Lung (tissue), 12 donors: ENCODE measurements around the gene PACSIN1. TPM values are rescaled to one million over a fixed set of nuclear protein-coding genes. Genes with fewer than 3 reads are reported as not detected.

Experiments
- ATAC-seq: fragments of 200-7000 bp; cut with Tn5 transposase; one replicate; pipeline ENCODE4 v1.9.1; 2020; ENCODE audit warnings: moderate number of reproducible peaks; ENCODE audit not compliant: insufficient read depth, low FRiP score
- DNase-seq, 3 donors: peaks; one replicate each; pipeline ENCODE4 v3.0.0-alpha.2; 2013 to 2017
- H3K27ac ChIP-seq, 2 donors: one replicate each; pipeline ENCODE4 v1.5.1; 2013; ENCODE audit warnings: mild to moderate bottlenecking in 2 of 2, moderate library complexity in 2 of 2, control low read depth in 1 of 2, inconsistent platforms in 1 of 2, low read depth in 1 of 2, low read length in 1 of 2
- H3K27me3 ChIP-seq, 3 donors: one replicate each; pipeline ENCODE4 v1.5.1; 2013; ENCODE audit warnings: low read length in 2 of 3; ENCODE audit not compliant: control insufficient read depth in 3 of 3, insufficient read depth in 3 of 3
- H3K36me3 ChIP-seq, 4 donors: one replicate each; pipeline ENCODE4 v1.5.1; 2013; ENCODE audit warnings: low read length in 4 of 4, mild to moderate bottlenecking in 1 of 4, moderate library complexity in 1 of 4; ENCODE audit not compliant: control insufficient read depth in 4 of 4, insufficient read depth in 4 of 4
- H3K4me1 ChIP-seq, 5 donors: one replicate each; pipeline ENCODE4 v1.5.1; 2013; ENCODE audit warnings: low read length in 5 of 5, mild to moderate bottlenecking in 2 of 5, moderate library complexity in 1 of 5; ENCODE audit not compliant: control insufficient read depth in 5 of 5, insufficient read depth in 5 of 5
- H3K4me3 ChIP-seq: one replicate; pipeline ENCODE4 v1.5.1; 2013; ENCODE audit warnings: mild to moderate bottlenecking, control low read depth, moderate library complexity
- H3K9ac ChIP-seq, 2 donors: one replicate each; pipeline ENCODE4 v1.5.1; 2013; ENCODE audit warnings: low read length in 2 of 2, control low read depth in 1 of 2; ENCODE audit not compliant: insufficient read depth in 1 of 2
- H3K9me3 ChIP-seq, 4 donors: one replicate each; pipeline ENCODE4 v1.5.1; 2013; ENCODE audit warnings: low read length in 3 of 4, mild to moderate bottlenecking in 1 of 4, moderate library complexity in 1 of 4; ENCODE audit not compliant: control insufficient read depth in 4 of 4, insufficient read depth in 3 of 4
- WGBS, 2 donors: extraction: QIAGEN DNeasy Blood & Tissue Kit; methylation state at CpG; one replicate each; pipeline ENCODE4 v1.1.7; 2013; 5-methylcytosine and 5-hydroxymethylcytosine counted together
- polyA plus RNA-seq, 2 donors: library from polyadenylated mRNA; stranded (reverse); fragments of 200-250 nt; gene quantifications; one replicate each; pipeline ENCODE4 v1.2.1, GENCODE V29; 2013
- total RNA-seq, 2 donors: library from RNA; depleted of rRNA in 1 of 2; stranded (reverse); fragments of >200 nt in 1 of 2; gene quantifications; one replicate each; pipeline ENCODE4 v1.2.1, GENCODE V29; 2014 to 2021
- TF ChIP-seq, protein P1 (sequence below): IDR thresholded peaks from 2 replicates; pipeline ENCODE4 v1.5.1; 2012; ENCODE audit warnings: mild to moderate bottlenecking; ENCODE audit errors: control extremely low read depth, extremely low read depth
- donor health status: control.
- donor health status: control.
- donor health status: Bipolar disorder and iron deficiency.
- donor health status: healthy.
- donor health status: DM: yes; HTN: yes; CAD: no.

PACSIN1 gene
- total and polyA plus RNA-seq, 4 donors: 0.02 to 0.17 (median 0.12) TPM

DNA sequence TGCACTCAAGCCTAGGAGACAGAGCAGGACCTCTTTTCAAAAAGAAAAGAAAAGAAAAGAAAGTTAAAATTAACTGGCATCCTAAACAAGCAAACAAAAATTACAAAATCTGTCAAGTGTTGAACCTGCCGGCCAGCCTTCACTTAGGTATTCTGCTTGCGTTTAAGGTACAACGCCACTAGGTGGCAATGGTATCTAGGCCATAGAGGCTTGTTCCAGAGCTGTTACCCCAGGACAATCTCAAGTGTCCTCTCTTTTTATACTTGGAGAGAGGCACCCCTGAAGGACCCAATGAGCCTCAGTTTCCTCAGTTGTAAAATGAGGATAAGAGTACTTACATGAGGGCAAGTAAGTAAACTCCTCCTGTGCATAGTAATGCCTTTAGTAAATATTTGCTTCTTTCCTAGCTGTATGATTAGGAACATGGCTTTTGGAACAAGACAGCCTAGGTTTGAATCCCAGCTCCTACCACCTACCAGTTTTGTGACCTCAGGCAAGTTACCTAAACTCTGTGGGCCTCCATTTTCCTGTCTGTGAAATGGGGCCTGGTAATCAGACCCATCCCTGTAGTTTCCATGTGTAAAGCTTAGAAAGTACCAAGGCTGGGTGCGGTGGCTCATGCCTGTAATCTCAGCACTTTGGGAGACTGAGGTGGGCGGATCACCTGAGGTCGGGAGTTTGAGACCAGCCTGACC is 5.8 kb upstream of the PACSIN1 start:
- H3K27ac ChIP-seq: no peak overlapping the region
- no peaks in the 10 kb centered on the region for H3K36me3 ChIP-seq
- peak; percentile 34 to 59 (median 36) for DNase-seq
- H3K4me3 ChIP-seq: no peak overlapping the region
- WGBS, 2 donors: 53 to 58% methylated on average over 5 to 6 of the region's 6 CpGs
- peaks cover 0 to 1% (median 0%) of the 10 kb centered on the region in 3 donors for H3K27me3 ChIP-seq
- peaks cover 0 to 1% (median 0%) of the 10 kb centered on the region in 4 donors for H3K9me3 ChIP-seq
- TF ChIP-seq, protein P1, sequence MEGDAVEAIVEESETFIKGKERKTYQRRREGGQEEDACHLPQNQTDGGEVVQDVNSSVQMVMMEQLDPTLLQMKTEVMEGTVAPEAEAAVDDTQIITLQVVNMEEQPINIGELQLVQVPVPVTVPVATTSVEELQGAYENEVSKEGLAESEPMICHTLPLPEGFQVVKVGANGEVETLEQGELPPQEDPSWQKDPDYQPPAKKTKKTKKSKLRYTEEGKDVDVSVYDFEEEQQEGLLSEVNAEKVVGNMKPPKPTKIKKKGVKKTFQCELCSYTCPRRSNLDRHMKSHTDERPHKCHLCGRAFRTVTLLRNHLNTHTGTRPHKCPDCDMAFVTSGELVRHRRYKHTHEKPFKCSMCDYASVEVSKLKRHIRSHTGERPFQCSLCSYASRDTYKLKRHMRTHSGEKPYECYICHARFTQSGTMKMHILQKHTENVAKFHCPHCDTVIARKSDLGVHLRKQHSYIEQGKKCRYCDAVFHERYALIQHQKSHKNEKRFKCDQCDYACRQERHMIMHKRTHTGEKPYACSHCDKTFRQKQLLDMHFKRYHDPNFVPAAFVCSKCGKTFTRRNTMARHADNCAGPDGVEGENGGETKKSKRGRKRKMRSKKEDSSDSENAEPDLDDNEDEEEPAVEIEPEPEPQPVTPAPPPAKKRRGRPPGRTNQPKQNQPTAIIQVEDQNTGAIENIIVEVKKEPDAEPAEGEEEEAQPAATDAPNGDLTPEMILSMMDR: peak; percentile 40
- H3K4me1 ChIP-seq: no peaks in the 10 kb centered on the region
- H3K9ac ChIP-seq: no peak overlapping the region
- peak; percentile 62 for ATAC-seq

DNA sequence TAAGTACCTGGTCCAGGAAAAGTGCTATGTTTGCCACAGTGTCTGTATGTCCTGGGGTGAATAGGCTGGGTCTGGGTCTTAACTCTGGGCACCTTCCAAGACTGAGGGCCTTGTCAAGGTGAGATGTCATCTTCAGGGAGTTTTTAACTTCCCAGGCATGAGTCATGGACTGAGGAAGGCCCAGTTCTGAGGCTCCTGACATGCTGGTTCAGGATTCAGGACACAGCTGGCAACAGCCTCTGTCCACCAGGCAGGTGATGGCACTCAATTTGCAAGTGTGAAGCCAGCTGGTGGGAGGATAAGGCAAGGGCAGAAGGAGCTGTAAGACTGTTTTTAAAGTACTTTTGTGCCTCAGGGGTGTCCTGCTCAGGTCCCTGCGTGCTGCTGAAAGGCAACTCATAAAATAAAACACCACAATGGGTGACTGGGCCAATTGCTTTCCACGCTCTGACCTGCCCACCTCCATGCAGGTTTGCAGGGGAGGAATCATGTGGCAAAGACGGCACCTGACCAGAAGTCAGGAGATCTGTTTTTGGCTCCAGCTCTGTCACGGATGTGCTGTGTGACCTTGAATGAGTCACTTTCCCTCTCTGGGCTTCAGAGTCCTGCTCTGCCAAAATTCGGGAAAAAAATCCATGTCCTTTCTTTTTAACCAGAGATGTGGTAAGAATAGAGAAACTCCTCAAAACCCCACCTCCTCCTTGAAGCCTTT is 4.9 kb upstream of the PACSIN1 start:
- no peak for DNase-seq
- WGBS, 2 donors: 89 to 92% methylated on average over 5 of the region's 5 CpGs
- ATAC-seq: no peak
- Histone ChIP-seq H3K4me1 (peaks cover 0 to 5% (median 0%) of the 10 kb centered on the region in 5 donors), H3K4me3 (no peak overlapping the region), H3K9me3 (peaks cover 0 to 1% (median 0%) of the 10 kb centered on the region in 4 donors), H3K9ac (no peak overlapping the region), H3K36me3 (no peaks in the 10 kb centered on the region), H3K27ac (no peak overlapping the region), H3K27me3 (peaks cover 0 to 7% (median 4%) of the 10 kb centered on the region in 3 donors)
- TF ChIP-seq, protein P1: no peak

DNA sequence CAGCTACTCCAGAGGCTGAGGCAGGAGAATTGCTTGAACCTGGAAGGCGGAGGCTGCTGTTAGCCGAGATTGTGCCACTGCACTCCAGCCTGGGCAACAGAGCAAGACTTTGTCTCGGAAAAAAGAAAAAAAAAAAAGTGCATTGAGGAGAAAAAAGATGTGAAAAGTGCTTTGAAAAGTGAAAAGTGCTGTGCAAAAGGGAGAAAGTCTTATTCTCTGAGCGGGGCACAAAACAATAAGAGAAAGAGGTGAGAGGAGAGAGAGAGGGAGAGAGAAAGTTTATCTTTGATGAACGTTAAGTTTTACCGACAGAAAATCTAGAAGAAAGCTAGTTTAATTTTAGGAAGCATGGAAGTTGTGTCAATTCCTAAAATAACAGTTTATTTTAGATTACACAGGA is 3.9 kb upstream of the PACSIN1 start:
- Histone ChIP-seq H3K27me3 (peaks cover 0 to 12% (median 9%) of the 10 kb centered on the region in 3 donors), H3K4me3 (no peak overlapping the region), H3K9me3 (peaks cover 0 to 1% (median 0%) of the 10 kb centered on the region in 4 donors), H3K27ac (no peak overlapping the region), H3K36me3 (no peaks in the 10 kb centered on the region), H3K9ac (no peak overlapping the region), H3K4me1 (peaks cover 0 to 5% (median 0%) of the 10 kb centered on the region in 5 donors)
- no peak for ATAC-seq
- 72 to 83% methylated on average over 6 of the region's 6 CpGs for WGBS, 2 donors
- TF ChIP-seq, protein P1: no peak
- no peak for DNase-seq
